ENCODE data around the gene TBC1D9B.

Gene TBC1D9B

GRCh38 chr5:179900711-179901110, 7.0 kb downstream of the TBC1D9B start:
- Histone ChIP-seq H3K79me1 (replicated peaks; ENCODE audit: low read length, poor library complexity, severe bottlenecking) (peaks cover 54% of the 10 kb centered on the region), H3K14ac (ENCODE audit: low read length in 2 of 2) (no peak overlapping the region), H3K4ac (ENCODE audit: low read depth in 1 of 2, low read length in 2 of 2) (no peak overlapping the region), H2BK12ac (ENCODE audit: low read length in 2 of 2) (no peak overlapping the region), H4K91ac (ENCODE audit: low read length) (no peak overlapping the region), H3K27me3 (ENCODE audit: control insufficient read depth in 1 of 2, insufficient read depth in 1 of 2, low read length in 2 of 2) (no peaks in the 10 kb centered on the region), H3K18ac (ENCODE audit: low read depth in 1 of 2, low read length in 2 of 2) (no peak overlapping the region), H3K9ac (ENCODE audit: low read length) (no peak overlapping the region), H2AFZ (ENCODE audit: low read depth, low read length) (no peak overlapping the region), H3K4me1 (ENCODE audit: control insufficient read depth, insufficient read depth, low read depth, low read length) (peaks cover 2% of the 10 kb centered on the region), H3K4me3 (ENCODE audit: insufficient read depth in 1 of 2, low read depth in 1 of 2, low read length in 2 of 2) (no peak overlapping the region), H4K8ac (ENCODE audit: low read length) (no peak overlapping the region), H3K9me3 (ENCODE audit: control insufficient read depth, low read length) (no peaks in the 10 kb centered on the region), H3K36me3 (ENCODE audit: control insufficient read depth in 1 of 2, insufficient read depth in 2 of 2, low read depth in 1 of 2, low read length in 2 of 2) (peaks cover 65 to 88% of the 10 kb centered on the region in 2 experiments), H2AK5ac (ENCODE audit: low read length, severe bottlenecking) (no peak overlapping the region), H2BK120ac (ENCODE audit: low read depth, low read length) (no peak overlapping the region), H3K4me2 (ENCODE audit: low read length, poor library complexity, severe bottlenecking) (no peak overlapping the region), H2BK15ac (ENCODE audit: low read depth, poor library complexity, severe bottlenecking) (no peak overlapping the region), H3K23ac (ENCODE audit: low read length in 2 of 2) (no peak overlapping the region), H2BK5ac (ENCODE audit: low read depth, low read length, poor library complexity, severe bottlenecking) (no peak overlapping the region), H3K27ac (ENCODE audit: low read length, poor library complexity, severe bottlenecking) (no peak overlapping the region)
- WGBS: 93% methylated on average over 13 of the region's 13 CpGs
- no peak for DNase-seq

- no peak overlapping the region for H3K18ac ChIP-seq (ENCODE audit: low read depth in 1 of 2, low read length in 2 of 2)
- no peak overlapping the region for H3K23ac ChIP-seq (ENCODE audit: low read length in 2 of 2)
- no peak for DNase-seq
- no peak overlapping the region for H3K4me2 ChIP-seq (ENCODE audit: low read length, poor library complexity, severe bottlenecking)
- no peak overlapping the region for H4K8ac ChIP-seq (ENCODE audit: low read length)
- peaks cover 70 to 93% of the 10 kb centered on the region in 2 experiments for H3K36me3 ChIP-seq (ENCODE audit: control insufficient read depth in 1 of 2, insufficient read depth in 2 of 2, low read depth in 1 of 2, low read length in 2 of 2)
- no peak overlapping the region for H2BK12ac ChIP-seq (ENCODE audit: low read length in 2 of 2)
- H3K4ac ChIP-seq (ENCODE audit: low read depth in 1 of 2, low read length in 2 of 2): no peak overlapping the region
- H3K9me3 ChIP-seq (ENCODE audit: control insufficient read depth, low read length): no peaks in the 10 kb centered on the region
- H2AFZ ChIP-seq (ENCODE audit: low read depth, low read length): no peak overlapping the region
- no peak overlapping the region for H2BK15ac ChIP-seq (ENCODE audit: low read depth, poor library complexity, severe bottlenecking)
- H3K4me1 ChIP-seq (ENCODE audit: control insufficient read depth, insufficient read depth, low read depth, low read length): peaks cover 2% of the 10 kb centered on the region
- no peak overlapping the region for H3K27ac ChIP-seq (ENCODE audit: low read length, poor library complexity, severe bottlenecking)
- no peak overlapping the region for H3K14ac ChIP-seq (ENCODE audit: low read length in 2 of 2)
- H4K91ac ChIP-seq (ENCODE audit: low read length): no peak overlapping the region
- no peak overlapping the region for H3K9ac ChIP-seq (ENCODE audit: low read length)
- WGBS: 87% methylated on average over 9 of the region's 9 CpGs
- H3K79me1 ChIP-seq (replicated peaks; ENCODE audit: low read length, poor library complexity, severe bottlenecking): peaks cover 57% of the 10 kb centered on the region
- H2AK5ac ChIP-seq (ENCODE audit: low read length, severe bottlenecking): no peak overlapping the region
- no peaks in the 10 kb centered on the region for H3K27me3 ChIP-seq (ENCODE audit: control insufficient read depth in 1 of 2, insufficient read depth in 1 of 2, low read length in 2 of 2)
- no peak overlapping the region for H3K4me3 ChIP-seq (ENCODE audit: insufficient read depth in 1 of 2, low read depth in 1 of 2, low read length in 2 of 2)
- no peak overlapping the region for H2BK120ac ChIP-seq (ENCODE audit: low read depth, low read length)
- no peak overlapping the region for H2BK5ac ChIP-seq (ENCODE audit: low read depth, low read length, poor library complexity, severe bottlenecking)
These were observed 7.5 kb downstream of the TBC1D9B start for GRCh38 chr5:179900206-179900605.

GRCh38 chr5:179895861-179896260, 11.8 kb downstream of the TBC1D9B start:
- no peak overlapping the region for H3K4me3 ChIP-seq (ENCODE audit: insufficient read depth in 1 of 2, low read depth in 1 of 2, low read length in 2 of 2)
- H3K9ac ChIP-seq (ENCODE audit: low read length): no peak overlapping the region
- no peak overlapping the region for H2AFZ ChIP-seq (ENCODE audit: low read depth, low read length)
- H3K79me1 ChIP-seq (replicated peaks; ENCODE audit: low read length, poor library complexity, severe bottlenecking): peaks cover 38% of the 10 kb centered on the region
- H4K91ac ChIP-seq (ENCODE audit: low read length): no peak overlapping the region
- DNase-seq: no peak
- H3K4me2 ChIP-seq (ENCODE audit: low read length, poor library complexity, severe bottlenecking): no peak overlapping the region
- no peaks in the 10 kb centered on the region for H3K27me3 ChIP-seq (ENCODE audit: control insufficient read depth in 1 of 2, insufficient read depth in 1 of 2, low read length in 2 of 2)
- H3K36me3 ChIP-seq (ENCODE audit: control insufficient read depth in 1 of 2, insufficient read depth in 2 of 2, low read depth in 1 of 2, low read length in 2 of 2): peaks cover 79 to 95% of the 10 kb centered on the region in 2 experiments
- no peak overlapping the region for H2BK5ac ChIP-seq (ENCODE audit: low read depth, low read length, poor library complexity, severe bottlenecking)
- H3K18ac ChIP-seq (ENCODE audit: low read depth in 1 of 2, low read length in 2 of 2): no peak overlapping the region
- no peak overlapping the region for H2BK120ac ChIP-seq (ENCODE audit: low read depth, low read length)
- no peaks in the 10 kb centered on the region for H3K9me3 ChIP-seq (ENCODE audit: control insufficient read depth, low read length)
- 68% methylated on average over 6 of the region's 6 CpGs for WGBS
- no peak overlapping the region for H3K14ac ChIP-seq (ENCODE audit: low read length in 2 of 2)
- H2AK5ac ChIP-seq (ENCODE audit: low read length, severe bottlenecking): no peak overlapping the region
- H3K4me1 ChIP-seq (ENCODE audit: control insufficient read depth, insufficient read depth, low read depth, low read length): peaks cover 2% of the 10 kb centered on the region
- H3K27ac ChIP-seq (ENCODE audit: low read length, poor library complexity, severe bottlenecking): no peak overlapping the region
- H4K8ac ChIP-seq (ENCODE audit: low read length): no peak overlapping the region
- no peak overlapping the region for H3K23ac ChIP-seq (ENCODE audit: low read length in 2 of 2)
- no peak overlapping the region for H3K4ac ChIP-seq (ENCODE audit: low read depth in 1 of 2, low read length in 2 of 2)
- no peak overlapping the region for H2BK12ac ChIP-seq (ENCODE audit: low read length in 2 of 2)
- H2BK15ac ChIP-seq (ENCODE audit: low read depth, poor library complexity, severe bottlenecking): no peak overlapping the region

- no peak overlapping the region for H3K27ac ChIP-seq (ENCODE audit: low read length, poor library complexity, severe bottlenecking)
- no peak overlapping the region for H2AFZ ChIP-seq (ENCODE audit: low read depth, low read length)
- H3K27me3 ChIP-seq (ENCODE audit: control insufficient read depth in 1 of 2, insufficient read depth in 1 of 2, low read length in 2 of 2): no peaks in the 10 kb centered on the region
- no peak overlapping the region for H4K8ac ChIP-seq (ENCODE audit: low read length)
- H4K91ac ChIP-seq (ENCODE audit: low read length): no peak overlapping the region
- H3K9ac ChIP-seq (ENCODE audit: low read length): no peak overlapping the region
- DNase-seq: no peak
- no peaks in the 10 kb centered on the region for H3K4me1 ChIP-seq (ENCODE audit: control insufficient read depth, insufficient read depth, low read depth, low read length)
- H2BK5ac ChIP-seq (ENCODE audit: low read depth, low read length, poor library complexity, severe bottlenecking): no peak overlapping the region
- H3K79me1 ChIP-seq (replicated peaks; ENCODE audit: low read length, poor library complexity, severe bottlenecking): peaks cover 23% of the 10 kb centered on the region
- peaks cover 78 to 95% of the 10 kb centered on the region in 2 experiments for H3K36me3 ChIP-seq (ENCODE audit: control insufficient read depth in 1 of 2, insufficient read depth in 2 of 2, low read depth in 1 of 2, low read length in 2 of 2)
- no peak overlapping the region for H2AK5ac ChIP-seq (ENCODE audit: low read length, severe bottlenecking)
- no peak overlapping the region for H3K18ac ChIP-seq (ENCODE audit: low read depth in 1 of 2, low read length in 2 of 2)
- H3K4ac ChIP-seq (ENCODE audit: low read depth in 1 of 2, low read length in 2 of 2): no peak overlapping the region
- no peak overlapping the region for H2BK120ac ChIP-seq (ENCODE audit: low read depth, low read length)
- H2BK15ac ChIP-seq (ENCODE audit: low read depth, poor library complexity, severe bottlenecking): no peak overlapping the region
- H3K4me2 ChIP-seq (ENCODE audit: low read length, poor library complexity, severe bottlenecking): no peak overlapping the region
- no peak overlapping the region for H3K4me3 ChIP-seq (ENCODE audit: insufficient read depth in 1 of 2, low read depth in 1 of 2, low read length in 2 of 2)
- no peaks in the 10 kb centered on the region for H3K9me3 ChIP-seq (ENCODE audit: control insufficient read depth, low read length)
- no peak overlapping the region for H2BK12ac ChIP-seq (ENCODE audit: low read length in 2 of 2)
- H3K14ac ChIP-seq (ENCODE audit: low read length in 2 of 2): no peak overlapping the region
- WGBS: 97% methylated on average over 26 of the region's 26 CpGs
- no peak overlapping the region for H3K23ac ChIP-seq (ENCODE audit: low read length in 2 of 2)
These were observed 13.5 kb downstream of the TBC1D9B start for GRCh38 chr5:179893958-179894895.
